GM15510 (cell line): ENCODE data around the gene TTLL1.

Experiments used
- POLR2A ChIP-seq: IDR thresholded peaks from 3 replicates; pipeline ENCODE4 v1.6.1; 2011; ENCODE audit warnings: borderline replicate concordance; ENCODE audit not compliant: insufficient read length; ENCODE audit errors: extremely low read depth

The TTLL1 gene

DNA sequence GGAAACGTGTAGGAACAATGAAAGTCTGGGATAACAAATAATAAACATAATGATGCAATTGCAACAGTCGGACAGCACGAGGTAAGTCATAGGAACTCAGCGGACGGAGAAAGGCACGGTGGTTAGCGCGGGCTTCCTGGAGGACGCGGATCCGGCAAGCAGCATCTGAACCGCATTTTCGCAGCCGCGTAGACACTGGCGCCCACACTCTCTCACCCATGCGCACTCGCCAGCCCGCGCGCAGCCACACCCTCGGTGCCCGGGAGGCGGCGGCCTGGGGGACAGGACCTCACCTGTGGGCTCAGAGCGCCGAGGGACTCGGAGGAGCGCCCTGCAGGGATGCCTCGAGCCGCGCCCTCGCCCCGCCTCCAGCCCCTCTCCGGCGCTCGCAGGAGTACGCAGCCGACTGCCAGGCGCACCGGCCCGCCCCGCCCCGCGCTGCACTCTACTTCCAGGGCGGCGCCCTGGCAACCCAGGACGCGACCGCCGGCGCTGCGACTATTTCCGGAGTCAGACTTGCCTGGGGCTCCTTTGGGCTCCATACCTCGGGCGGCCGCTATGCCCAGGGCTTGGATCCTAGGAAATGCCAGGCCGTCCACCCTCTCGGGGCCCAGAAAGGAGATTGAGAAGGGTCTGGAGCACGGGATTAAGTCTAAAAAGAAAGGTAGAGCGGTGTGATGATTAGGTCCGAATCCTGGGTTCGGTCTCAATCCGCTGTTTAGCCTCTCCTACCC, at the start of gene TTLL1:
Gene TTLL1, minus strand, starts transcription at position 408 of the 734 bp plus-strand sequence. CDS start 13,805 bp downstream, outside the sequence.
- peak; percentile 71 for TF ChIP-seq POLR2A

DNA sequence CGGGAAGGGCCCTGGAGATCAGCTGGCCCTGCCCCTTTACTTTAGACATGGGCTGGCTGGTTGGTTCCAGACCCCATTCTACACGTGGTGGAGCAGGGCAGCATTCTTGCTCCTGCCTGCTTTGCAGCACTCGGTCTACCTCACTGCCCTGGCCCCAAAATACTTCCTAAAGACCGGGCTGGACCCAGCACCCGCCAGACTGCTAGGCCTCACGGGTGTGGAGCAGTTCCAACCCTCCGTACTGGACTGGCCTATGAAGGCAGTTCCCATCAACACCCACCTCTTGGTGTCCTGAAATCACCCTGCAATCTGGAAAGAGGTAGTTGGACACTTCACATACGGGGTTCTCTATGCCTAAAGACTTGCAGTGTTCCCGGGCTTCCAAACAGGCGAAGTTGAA, 47.6 kb upstream of the TTLL1 start:
- TF ChIP-seq POLR2A: no peak

DNA sequence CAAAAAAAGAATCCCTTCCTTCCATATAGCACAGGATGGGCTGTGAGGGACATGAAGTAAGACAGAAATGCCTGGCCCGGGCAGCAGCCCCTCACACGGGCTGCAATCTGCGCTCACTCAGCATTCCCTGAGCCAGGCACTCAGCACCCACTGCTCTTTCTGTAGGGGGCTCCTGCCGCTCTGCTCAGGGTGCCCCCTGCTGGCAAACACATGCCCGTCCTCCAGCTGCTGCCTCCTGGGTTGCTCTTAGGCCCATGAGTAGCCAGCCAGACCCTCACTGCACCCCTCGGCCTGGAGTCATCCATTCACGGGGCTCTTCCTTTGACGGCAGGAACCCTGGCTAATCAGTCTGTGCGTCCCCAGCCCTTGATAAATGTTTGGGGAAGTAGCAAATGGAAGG, 47.1 kb upstream of the TTLL1 start:
- TF ChIP-seq POLR2A: no peak

DNA sequence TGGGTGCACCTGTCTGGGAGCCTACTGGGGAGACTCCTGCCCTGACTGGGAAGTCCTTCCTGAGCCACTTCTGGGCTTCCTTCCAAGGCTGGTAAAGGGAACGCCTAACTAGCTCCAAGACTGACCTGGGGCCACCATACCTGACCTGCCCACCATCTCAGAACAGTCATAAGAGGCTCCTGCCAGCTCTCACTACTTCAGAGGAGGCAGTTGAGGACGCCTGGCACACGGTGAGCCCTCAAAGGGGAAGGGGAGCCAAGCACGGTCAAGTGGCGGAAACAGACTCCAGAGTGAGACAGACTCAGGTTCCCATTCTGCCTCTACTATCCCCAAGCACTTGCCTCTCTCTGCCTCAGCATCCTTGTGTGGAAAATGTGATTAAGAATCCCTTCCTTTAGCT, 46.4 kb upstream of the TTLL1 start:
- TF ChIP-seq POLR2A: no peak

DNA sequence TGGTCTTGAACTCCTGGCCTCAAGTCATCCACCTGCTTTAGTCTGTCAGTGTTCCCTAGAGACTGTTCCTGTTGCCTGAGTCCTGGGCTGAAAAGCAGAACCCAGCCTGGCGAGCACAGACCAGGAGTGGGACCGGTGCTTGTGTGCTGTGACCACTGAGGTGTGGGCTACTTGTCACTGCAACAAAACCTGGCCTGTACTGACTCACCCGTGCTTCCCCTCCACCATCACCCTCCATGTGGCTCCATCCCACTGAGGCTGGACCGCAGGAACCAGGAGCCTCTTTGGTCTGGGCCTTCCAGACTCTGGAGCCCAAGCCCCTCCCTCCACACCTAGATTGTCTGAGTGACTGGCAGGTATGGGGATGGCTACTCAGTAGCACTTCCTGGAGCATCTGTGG, 45.4 kb upstream of the TTLL1 start:
- no peak for TF ChIP-seq POLR2A

DNA sequence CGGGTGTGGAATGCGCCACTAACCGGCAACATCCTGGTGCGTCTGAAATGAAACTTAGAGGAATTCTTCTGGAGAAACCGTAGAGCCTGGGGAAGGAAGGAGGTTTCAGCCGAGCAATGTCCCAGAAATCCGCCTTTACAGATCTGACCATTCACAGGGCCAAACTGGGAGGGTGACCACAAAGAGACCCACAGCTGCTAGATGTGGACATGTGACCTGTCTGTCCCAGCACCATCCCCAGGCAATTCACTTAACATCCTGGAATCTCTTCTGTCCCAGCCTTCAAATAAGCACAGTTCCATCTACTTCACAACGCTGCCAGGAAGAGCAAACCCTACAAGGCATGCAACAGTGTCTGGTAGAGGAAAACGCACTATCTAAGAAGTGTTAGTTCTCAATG, 44.2 kb upstream of the TTLL1 start:
- TF ChIP-seq POLR2A: no peak

DNA sequence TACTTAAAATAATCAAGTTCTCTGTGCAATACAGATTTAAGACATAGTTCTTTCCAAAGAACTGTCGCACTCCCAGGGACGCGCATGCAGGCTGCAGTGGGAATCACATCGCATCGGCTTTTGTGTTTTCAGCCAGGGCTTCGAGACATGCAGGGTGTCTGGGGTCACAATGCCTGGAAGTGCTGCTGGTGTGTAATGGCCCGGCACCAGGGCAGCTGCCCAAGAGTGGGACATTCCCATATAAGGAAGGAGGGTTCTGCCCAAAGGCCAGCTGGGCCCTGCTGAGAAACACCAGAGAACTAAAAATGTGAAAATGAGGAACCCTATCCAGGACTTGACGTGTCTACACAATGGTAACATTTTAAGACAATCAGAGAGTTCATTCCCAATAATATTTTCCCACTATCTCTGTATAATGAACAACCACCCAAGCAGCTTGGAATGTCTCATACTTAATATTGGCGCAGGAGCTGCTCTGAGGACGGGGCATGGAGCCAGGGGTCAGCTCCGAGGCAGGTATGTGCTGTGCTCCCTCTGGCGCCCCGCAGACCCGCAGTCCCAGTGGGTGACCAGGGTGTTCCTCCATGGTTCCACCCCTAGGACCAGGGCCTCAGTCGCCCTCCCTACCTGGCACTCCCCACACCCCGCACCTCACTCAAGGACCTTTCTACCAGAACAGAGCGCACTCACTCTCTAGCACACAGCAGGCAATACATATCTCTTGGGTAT, 42.7 kb upstream of the TTLL1 start:
- no peak for TF ChIP-seq POLR2A

DNA sequence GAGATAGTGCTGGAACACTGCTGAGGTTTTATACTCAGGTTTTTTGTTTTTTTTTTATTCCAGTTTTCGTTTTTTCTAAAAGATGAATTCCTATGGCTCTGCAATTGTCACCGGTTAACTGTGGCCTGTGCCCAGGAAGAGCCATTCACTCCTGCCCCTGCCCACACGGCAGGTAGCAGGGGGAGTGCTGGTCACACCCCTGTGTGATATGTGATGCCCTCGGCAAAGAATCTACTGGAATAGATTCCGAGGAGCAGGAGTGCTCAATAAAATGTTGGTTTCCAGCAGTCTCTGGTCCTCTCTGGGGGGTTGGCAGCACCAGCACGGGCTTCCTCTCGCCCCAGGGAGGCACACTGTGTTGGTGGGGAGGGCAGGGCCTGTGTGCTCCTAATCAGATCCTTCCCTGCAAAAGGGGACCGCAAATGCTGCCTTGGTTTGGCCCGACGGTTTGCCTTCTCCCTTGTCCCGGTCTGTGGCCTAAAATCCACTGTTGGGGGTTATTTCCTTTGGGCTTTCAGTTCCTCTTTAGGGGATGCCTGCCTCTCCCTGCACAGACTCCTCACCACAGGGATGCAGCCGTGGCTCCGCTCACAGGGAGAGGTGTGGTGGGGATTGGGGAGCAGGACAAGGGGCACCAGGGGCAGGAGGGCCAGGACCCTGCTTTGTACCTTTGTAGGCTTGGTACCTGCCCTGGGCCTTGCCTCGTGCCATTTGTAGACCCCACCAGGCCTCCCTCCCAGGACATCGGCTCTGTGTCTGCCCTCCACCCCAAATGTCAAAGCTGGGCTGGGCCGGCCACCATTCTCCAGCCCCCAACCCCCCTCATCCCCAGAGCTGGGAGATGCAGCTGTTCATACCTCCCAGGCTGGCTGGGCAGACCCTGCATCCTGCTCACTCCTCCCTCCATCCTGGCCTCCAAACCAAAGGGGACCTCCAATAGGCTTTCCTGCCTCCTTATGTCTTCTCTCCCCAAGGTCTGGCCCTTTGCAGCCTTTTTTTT, 40.5 kb upstream of the TTLL1 start:
- no peak for TF ChIP-seq POLR2A

DNA sequence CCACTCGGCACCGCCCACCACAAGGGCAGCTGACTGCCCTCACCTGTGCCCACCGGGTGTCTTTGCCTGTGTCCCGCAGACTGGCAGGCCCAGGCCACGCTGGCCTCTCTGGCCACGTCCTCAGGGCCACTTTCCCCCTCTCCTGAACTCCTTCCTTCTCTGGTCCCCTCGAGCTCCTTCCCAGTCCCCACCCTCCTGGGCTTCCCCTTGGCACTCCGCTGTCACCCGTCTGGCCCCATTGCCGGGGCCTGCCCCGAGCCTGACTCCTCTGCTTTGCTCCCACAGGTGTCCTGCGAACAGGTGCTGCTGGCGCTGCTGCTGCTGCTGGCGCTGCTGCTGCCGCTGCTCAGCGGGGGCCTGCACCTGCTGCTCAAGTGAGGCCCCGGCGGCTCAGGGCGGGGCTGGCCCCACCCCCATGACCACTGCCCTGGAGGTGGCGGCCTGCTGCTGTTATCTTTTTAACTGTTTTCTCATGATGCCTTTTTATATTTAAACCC, 39.8 kb upstream of the TTLL1 start:
- TF ChIP-seq POLR2A: no peak

DNA sequence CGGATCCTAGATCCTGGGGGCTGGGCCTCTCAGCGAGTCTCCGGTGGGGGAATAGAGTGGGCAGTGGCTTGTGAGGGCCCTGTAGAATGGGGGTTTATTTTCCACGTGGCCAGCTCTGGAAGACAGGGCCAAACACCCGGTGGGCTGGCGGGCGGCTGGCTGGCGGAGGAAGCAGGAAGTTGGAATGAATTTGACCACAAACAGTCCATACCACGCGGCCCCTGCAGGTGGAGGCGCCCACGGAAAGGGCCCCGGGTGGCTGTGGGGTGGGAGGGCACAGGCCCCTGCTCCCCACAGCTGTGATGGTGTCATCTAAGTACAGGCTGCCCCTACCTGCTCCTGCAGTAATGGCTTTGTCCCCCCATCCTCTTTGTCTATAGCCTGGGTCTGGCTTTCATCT, 38.9 kb upstream of the TTLL1 start:
- no peak for TF ChIP-seq POLR2A

DNA sequence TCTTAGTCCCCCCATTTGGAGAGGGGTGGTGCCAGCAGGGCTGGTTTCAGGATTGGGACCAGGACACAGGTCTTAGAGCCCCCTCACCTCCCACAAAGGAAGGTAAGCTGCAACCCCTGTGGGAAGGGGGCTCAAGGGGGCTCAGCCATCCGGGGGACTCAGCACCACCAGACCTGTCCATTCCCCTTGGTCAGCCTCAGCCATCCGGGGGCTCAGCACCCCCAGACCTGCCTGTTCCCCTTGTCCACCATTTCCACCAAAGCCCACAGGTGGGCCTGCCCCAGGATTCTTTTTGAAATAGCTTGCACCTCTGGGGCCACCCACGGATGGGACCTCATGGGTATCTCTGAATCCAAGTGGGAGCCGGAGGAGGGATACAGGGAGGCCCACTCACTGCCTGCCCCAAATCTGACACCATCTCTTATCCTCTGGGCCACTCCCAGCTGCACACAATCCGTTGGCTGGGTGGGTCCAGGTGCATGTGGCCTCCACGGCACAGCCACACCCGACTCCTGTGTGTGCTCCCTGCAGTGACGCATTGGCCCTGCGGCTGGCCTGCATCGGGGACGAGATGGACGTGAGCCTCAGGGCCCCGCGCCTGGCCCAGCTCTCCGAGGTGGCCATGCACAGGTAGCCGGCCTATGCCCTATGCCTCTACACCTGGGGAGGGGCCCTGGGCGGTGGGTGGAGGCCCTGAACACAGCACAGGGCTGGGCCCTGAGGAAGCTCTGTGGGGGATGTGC, 38.1 kb upstream of the TTLL1 start:
- no peak for TF ChIP-seq POLR2A

DNA sequence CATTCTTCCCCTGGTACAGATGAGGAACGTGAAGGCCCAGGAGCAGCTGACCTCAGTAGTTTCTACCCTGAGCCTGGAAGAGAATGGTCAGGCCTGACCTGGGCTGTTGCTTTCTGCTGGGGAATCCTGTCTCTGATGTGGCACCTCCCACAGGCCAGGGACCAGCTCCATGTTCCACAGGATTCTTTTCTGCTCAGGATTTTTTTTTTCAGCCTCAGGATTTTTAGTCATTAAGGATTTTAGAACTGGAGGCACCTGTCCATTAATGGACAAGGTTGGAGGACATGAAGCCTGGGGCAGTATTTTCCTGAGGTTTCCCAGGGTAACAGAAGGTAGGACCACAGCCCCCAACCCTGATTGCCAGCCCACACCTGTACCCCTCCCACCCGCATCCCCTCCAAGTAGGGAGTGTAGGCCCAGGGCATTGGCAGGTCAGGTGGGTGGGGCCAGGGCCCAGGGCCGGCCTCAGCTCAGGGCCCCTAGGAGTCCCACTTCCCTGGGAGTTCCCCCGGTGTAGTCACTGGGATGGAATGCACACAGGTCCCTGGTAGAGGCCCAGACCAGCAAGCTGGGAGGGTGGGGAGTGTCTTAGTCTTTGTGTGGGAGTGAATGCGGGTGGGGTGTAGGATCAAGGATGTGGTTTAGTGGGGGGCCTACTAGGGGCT, 37.4 kb upstream of the TTLL1 start:
- no peak for TF ChIP-seq POLR2A

DNA sequence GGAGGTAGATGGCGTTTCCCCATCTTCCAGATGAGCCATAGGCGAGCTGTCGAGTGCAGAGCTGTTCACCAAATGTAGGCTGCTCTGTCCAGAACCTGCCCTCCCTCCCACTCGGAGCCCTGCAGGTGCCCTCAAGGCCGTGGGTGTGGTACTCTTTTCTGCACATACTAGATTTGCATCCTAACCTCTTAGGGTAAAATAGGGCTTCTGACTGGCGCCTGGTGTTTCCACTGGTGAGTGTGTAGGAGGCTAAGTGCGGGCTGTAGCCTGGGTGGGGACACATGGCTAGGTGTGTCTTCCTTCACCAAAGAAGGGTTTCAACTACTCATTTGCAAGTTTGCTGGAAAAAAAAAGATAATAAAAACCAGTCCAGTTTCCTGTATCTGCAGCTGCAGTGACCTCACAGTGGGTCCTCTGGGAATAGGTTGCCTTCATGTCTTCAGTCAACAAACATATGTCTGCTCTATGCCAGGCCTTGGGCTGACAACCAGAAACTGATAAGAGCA, 29.8 kb upstream of the TTLL1 start:
- TF ChIP-seq POLR2A: peak; percentile 27
